Skeletal muscle cell (primary cell): ENCODE data around the gene CNNM3.
A peak's percentile ranks its signal among the peaks of the same experiment; 100 is the strongest.

Source experiments
- DNase-seq: peaks from one replicate; pipeline ENCODE4 v3.0.0-alpha.2; 2010; ENCODE audit warnings: low read depth
- H3K4me3 ChIP-seq: 2 replicates; pipeline ENCODE4 v1.5.1; 2011; ENCODE audit warnings: low read depth, mild to moderate bottlenecking, control low read depth, low read length, moderate library complexity

CNNM3 gene

DNA sequence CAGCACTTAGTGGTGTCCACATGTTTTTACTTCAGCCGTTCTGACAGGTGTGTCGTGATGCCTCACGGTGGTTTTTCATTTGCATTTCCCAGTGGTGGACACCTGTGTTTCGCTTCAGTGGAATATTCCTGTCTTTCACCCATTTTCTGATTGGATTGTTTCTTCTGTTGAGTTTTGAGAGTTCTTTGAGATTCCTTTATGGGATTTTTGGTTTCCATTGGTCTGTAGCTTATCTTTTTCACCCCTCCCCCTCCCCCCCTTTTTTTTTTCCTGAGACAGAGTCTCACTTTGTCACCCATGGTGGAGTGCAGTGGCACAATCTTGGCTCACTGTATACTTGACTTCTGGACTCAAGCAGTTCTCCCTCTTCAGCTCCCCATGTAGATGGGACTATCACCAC, 19.8 kb downstream of the CNNM3 start:
- DNase-seq: no peak
- H3K4me3 ChIP-seq: no peak overlapping the region

DNA sequence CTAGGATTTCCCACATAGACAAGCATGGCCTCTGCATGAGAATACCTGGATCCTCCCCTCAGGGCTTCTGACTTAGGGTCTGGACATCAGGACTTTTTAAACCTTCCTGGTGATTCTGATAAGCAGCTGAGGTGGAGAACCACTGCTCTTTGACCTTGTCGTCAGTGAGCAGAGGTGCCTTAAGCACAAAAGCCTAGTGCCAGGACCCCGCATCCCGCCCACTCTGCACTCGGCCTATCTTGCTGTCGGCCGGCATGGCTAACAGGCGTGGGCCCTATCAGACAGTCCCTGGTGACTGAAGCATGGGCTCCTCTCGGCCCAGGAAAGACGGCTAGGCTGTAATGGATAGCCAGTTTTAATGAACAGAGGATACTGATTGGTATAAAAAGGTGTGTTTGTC, 21.5 kb downstream of the CNNM3 start:
- H3K4me3 ChIP-seq: no peak overlapping the region
- DNase-seq: no peak

DNA sequence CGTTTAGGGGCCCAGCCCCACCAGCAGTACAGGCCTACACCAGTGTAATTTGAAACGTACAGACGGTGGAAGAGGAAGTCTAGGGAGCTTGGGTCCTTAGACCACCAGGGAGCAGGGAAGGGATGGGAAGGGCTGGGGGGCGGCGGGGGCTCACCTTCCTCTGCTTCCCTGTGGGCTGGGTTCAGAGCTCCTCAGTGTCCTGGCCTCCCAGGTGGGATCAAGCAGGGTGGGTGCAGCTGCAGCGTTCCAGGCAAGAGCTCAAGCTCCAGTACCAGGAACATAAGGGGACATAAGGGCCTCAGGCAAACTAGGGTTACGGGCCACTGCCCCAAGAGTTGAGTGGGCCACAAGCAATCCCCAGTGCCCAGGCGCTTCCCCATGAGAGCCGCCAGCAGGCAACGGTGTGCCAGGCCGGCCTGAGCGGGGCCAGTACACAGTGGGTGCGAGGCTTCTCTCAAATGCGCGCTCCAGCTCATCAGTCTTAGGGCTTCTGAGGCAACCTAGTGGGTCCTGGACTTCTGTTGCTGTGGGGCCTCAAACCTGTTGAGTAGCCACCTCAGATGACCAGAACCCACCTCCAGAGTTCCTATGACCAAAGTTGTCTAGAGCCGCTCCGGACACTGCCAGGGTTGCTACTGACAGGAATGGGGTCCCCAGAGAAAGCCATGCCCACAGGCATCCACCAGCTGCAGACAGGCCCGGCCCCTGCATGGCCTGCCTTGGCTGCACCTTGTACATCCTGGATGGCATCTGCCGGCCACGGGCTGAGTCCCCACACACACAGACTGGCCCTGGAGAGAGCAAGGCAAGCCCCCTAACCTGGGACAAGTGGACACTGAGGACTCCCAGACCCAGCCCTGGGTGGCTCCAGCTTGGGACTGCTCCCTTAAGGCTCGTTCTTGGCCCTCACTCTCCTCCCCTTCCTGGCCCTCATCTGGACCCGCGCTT, 22.6 kb downstream of the CNNM3 start:
- H3K4me3 ChIP-seq: no peak overlapping the region
- no peak for DNase-seq

DNA sequence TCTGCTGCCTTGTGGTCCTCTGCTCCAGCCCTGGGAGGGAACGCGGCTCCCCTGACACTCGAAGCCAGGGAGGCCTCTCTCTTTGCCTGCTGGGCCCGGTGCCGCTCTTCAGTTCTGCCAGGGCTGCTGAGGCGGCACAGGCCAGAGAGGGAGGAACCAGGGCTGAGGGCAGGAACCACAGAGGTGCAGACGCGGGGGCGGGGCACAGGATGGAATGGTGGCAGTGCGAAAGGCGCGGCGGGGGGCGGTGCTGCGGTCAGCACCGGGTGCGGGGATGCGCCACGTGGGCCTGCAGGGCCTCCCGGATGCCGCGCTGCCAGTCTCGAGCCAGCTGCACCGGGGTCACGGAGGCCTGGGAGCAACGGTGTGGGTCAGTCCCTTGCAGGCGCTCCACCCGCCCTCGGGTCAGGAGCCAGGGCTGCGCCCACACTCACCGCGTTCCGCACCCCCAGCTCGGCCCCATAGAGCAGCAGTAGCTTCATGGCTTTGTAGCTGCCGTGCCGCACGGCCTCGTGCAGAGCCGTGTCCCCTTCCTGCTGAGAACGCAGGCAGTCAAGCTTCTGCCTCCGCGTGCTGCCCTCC, 23.3 kb downstream of the CNNM3 start:
- DNase-seq: no peak
- H3K4me3 ChIP-seq: no peak overlapping the region

DNA sequence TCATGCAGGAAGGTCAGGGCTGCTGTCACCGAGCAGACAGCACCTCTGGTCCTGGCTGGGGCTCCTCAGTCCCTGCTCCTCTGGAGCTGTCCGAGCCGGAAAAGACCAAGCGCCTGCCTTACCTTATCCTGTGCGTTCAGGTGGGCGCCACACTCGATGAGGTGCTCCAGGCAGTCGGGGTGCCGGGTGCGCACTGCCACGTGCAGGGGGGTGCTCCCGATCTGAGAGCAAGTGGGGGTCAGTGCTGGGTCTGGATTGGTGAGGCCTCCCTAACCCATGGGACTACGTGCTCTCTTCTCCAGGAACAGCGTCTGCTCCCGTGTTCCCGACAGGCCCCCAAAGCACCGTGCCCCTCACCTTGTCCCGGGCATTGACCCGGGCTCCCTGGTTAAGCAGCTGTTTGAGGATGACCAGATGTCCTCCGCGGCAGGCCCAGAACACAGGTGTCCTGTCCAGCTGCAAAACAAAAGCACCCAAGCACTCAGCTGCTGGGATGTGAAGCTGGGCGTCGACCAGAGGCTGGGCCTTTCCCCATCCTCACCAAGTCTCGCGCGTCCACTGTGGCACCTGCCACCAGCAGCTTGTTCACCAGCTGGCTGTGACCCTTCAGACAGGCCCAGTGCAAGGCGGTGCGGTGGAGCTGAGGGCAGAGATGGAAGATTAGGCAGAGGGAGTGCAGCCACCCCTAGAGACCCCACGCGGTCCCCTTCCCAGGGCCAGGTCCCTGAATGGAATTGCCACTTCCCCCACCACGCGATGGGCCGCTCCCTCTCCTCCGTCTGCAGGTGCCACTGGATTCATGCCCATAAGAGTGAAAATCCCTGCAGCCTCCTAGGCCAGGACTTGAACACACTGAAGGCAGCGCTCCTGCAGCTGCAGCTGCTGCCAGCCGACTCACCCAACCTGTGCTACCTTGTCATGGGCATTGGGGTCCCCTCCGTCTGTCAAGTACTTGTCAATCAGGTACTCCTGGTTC, 24.1 kb downstream of the CNNM3 start:
- no peak for DNase-seq
- H3K4me3 ChIP-seq: no peak overlapping the region

DNA sequence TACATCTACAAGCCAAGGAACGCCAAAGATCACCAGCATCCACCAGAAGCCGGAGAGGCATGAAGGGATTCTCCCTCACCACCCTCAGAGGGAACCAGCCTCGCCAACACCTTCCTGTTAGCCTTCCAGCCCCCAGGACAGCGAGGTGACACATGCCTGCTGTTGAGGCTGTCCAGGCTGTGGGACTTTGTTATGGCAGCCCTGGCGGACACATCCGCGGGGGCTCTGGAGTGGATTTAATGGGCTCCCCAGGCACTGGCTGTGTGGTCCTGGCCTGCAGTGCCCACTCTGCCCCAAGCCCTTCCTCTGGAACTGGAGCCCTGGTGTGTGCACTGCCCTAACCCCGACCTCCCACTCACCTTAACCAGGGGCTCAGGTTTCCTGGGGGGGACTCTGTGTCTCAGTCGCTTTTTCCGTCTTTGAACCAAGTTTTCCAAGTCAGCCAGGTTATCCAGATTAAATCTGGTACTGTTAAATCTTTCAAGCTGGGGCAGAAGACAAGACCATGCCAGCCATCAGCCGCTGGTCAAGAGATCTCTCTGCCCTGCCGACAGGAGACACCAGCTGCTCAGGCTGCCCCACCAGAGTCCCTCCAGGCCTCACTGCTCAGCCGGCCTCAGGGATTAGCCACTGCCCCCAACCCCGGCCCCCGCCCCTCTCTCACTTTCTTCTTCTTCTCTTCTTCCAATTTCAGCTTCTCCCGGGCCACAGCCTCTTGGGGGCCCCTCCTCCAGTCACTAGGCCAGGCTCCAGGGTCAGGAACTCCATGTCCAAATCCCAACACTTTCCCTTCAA, 25.8 kb downstream of the CNNM3 start:
- DNase-seq: no peak

DNA sequence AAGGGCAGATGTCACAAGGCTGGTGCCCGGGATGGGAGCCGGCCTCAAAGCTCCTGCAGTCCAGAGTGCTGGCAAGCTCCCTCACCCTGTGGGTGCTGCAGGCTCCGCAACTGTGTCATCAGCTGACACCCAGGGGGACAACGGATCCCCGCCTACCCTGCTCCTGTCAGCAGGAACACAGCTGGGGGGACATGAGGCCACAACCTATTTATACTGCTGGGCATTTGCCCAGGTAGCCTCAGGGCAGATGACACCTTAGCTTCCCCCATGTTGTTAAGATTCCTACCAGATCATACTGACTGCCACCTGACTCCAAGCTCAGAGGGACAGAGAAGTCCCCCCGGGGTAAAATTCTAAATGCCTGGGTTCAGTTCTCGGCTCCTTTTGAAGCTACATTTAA, 26.5 kb downstream of the CNNM3 start:
- no peak for DNase-seq
- no peak overlapping the region for H3K4me3 ChIP-seq

More for the DNA sequence above, 25.8 kb downstream of the CNNM3 start:
- no peak overlapping the region for H3K4me3 ChIP-seq

DNA sequence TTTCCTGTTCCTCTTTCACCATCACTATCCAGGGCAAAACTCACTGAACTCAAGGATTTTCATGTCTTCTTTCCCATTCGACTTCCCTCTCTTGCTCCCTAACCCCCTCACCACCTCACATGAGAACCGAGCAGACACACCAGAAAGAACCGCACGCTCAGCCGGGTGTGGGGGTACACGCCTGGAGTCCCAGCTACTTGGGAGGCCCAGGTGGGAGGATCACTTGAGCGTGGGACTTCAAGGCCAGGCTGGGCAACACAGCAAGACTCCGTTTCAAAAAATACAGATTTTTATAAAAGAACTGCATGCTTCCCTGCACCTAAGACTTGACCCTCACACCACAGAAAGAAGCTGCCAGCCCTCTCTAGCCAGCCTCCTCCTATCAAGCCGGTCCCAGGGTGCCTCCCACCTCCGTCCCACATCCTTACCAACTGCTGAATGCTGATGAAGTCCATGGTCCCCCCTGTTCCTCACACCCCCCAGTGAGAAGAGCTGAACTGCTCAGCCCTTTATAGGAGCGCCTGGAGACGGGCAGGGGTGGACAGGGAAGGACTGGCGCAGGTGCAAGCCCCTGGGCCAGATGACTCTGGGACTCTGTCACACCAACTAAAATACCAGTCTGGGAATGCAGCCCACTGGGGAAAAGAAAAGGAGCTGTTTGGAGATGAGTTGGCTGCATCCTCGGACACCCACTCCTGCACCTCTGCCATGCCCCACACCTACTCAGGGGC, 27.6 kb downstream of the CNNM3 start, which contains the start of gene ANKRD23:
ANKRD23 (minus strand) TSS at position 484 of the 731 bp plus-strand sequence; CDS start at position 455, 29 bp downstream.
- no peak within 1 kb of the TSS for H3K4me3 ChIP-seq
- DNase-seq: no peak

DNA sequence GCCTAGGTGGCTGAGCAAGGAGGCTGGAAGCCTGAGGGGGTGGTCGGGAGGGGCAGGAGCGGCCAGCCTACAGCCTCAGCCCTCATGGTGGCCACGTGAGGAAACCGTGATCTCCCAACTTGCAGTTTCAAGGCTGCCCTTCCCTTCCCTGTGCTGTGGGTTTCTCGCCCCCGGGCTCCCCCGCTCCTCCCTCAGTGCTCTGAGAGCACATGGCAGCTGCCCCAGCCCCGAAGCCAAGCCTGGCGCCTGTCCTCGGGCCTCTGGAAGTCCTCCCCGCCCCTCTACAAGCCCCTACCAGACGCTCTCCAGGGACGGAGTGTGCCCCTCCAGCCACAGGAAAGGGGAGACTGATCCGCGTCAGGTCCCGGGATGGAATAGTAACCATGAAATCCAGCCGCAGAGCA, 28.3 kb downstream of the CNNM3 start:
- DNase-seq: no peak
- H3K4me3 ChIP-seq: no peak overlapping the region

DNA sequence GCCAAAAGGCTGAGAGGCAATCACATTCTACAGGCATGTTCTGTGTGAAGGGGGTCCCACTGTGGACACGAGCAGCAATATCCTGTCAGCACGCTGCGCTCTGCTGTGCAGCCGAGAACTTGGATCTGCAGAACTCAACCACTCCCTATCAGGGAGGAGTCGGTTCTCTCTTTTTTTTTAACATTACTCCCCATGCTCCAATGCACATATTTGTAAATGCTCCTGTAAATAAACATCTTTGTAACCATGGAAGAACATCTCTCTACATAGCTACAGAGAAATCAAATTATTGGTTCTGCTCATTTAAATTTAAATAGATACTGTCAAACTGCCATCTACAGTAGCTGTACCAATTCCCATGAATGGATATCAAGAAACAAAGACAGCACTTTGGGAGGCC, 30.8 kb downstream of the CNNM3 start:
- no peak overlapping the region for H3K4me3 ChIP-seq

DNA sequence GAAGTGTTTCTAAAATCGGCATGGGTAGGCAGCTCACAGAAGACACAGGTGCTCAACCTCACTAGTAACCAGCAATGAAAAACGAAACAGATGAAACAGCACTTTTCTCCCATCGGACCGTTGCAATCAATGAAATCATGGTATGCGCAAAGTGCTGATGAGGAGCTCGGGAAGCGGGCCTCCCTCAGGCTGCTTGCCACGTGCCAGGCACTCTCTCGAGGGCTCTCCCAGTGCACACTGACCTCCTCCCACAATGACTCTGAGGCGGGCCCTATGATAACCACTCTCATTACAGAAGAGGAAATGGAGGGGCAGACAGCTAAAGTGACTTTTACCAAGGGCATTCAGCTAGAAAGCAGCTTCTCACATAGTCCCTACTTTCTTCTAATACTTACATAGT, 31.5 kb downstream of the CNNM3 start:
- no peak for DNase-seq
- H3K4me3 ChIP-seq: no peak overlapping the region

More for the DNA sequence above, 30.8 kb downstream of the CNNM3 start:
- DNase-seq: no peak

DNA sequence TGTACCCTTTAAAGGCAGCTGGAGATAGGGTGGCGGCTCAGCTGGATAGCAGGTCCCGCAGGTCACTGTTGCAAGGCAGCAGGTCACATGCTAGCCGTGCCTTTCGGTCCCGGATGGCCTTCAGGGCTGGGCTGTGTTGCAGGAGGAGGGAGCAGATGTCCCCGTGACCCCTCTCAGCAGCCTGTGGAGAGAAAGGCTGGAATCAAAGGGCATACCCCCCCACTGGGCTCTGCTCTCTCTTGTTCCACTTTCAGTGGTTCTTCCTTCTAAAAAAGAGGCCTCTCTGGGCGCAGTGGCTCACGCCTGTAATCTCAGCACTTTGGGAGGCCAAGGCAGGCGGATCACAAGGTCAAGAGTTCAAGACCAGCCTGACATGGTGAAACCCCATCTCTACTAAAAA, 32.2 kb downstream of the CNNM3 start:
- DNase-seq: no peak
- H3K4me3 ChIP-seq: no peak overlapping the region

DNA sequence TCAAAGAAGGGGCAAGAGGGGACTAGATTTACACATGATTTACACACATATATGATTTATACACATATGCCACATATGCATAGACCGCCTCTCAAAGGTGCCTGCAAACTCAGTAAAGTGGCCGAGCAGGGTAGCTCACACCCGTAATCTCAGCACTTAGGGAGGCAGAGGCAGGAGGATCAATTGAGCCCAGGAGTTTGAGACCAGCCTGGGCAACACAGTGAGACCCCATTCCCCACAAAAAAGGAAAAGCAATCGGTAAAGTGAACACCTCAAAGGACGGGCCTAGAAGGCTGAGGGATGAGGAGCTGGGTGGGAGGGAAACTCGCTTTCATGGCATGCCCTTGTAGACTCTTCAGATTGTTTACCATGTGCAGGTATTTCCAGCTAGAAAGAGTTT, 36.6 kb downstream of the CNNM3 start:
- H3K4me3 ChIP-seq: no peak overlapping the region
- DNase-seq: no peak

DNA sequence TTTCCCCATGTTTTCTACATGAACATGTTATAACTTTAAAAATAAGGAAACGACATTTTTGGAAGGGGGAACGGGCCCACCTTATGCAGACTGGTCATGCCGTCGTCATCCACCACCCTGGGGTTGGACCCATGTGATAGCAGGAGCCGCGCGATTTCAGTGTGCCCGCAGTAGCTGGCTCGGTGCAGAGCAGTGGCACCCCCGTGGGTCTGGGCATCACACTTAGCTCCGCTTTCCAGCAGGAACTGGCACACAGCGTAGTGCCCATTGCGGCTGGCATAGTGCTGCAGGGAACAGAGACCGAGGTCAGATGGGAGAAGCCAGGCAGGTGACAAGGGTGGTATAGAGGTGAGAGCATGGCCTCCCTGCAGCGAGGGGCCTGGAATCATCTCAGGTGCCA, 37.3 kb downstream of the CNNM3 start:
- DNase-seq: no peak
- no peak overlapping the region for H3K4me3 ChIP-seq

DNA sequence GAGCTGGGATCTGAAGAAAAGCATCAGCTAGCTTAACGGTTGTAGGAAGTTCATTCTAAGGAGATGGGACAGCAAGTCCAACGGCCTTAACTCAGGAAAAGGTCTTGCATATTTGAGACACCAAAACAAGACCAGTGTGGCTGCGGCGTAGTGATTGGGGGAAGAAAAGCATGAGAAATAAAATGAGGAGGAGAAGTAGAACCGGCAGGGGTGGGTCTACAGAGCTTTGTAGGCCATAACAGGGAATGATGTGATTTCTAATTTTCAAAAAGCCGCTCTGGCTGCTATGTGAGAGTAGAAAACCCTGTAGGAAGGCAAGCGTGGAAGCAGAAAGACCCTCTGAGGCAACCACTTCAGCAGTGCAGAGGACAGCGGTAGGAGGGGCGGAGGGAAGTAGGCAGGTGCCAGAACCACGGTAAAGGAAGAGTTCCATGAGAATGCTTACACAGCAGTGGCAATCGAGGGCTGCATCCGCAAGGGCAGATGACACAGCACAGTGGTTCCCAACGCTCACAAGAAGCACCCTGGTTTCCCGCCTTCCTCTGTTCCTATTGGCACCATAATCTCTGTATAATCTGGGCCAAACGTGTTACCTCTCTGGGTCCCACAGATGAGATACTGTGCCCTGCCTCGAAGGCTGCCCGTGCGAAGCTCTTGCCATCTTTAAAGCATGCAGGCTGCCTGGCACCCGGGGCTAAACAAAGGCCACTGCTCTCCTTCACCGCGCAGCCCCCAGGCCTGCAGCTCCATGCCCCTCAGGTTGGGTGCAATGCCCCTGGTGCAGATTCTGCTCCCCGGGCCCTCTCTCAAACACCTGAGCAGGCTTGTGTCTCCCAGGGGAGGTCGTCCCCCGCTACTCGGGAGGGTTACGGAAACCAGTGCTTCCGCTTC, 41.0 kb downstream of the CNNM3 start:
- no peak for DNase-seq
- H3K4me3 ChIP-seq: peak overlapping the region; percentile 83

DNA sequence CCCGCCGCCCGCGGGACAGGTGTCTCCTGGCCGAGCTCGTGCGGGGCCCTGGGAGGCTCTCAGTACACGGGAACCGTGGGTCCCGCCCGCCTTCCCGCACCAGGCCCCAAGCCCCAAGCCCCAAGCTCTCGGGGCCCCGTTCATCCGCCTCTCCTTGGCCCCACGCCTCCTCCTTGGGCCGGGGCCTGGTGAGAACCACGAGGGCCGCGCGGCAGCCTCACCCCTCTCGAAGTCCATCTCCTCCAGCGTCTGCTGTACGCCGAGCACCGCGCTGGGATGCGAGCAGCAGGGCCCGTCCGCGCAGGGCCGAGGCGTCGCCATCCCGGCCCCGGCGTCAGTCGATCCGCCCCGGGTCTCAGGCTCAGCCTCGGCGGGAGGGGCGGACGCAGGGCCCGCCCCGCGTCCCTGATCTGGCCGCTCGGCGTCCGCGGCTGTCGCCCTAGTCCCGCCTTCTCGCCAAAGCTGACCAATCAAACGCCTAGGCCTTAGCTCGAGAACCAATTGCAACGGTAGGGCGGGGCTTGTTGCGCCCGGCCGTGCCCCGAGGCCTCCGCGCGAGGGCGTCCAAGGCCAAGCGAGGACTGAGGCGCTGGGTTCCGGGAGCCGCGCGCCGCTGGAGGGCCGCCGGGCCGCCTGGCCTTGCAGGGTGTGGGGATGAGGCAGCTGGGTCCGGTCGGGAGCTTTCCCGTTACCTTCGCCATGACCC, 41.8 kb downstream of the CNNM3 start, which contains the start of gene ANKRD39:
ANKRD39 (minus strand) TSS at position 350 of the 706 bp plus-strand sequence; CDS start at position 321, 29 bp downstream.
- peak within 1 kb of the TSS; percentile 83 for H3K4me3 ChIP-seq
- peak; percentile 88 for DNase-seq
